Glutamatergic neuron (in vitro differentiated cells): ENCODE data around the gene SLC25A29. TPM values are rescaled to one million over a fixed set of nuclear protein-coding genes. Genes with fewer than 3 reads are reported as not detected.

Experiments
- DNase-seq: peaks from one replicate; pipeline ENCODE4 v3.0.0; 2022
- H3K27ac Mint-ChIP-seq: one replicate; pipeline ENCODE4 v1.8.0; 2020; ENCODE audit warnings: mild to moderate bottlenecking, mixed read lengths, inconsistent platforms; ENCODE audit not compliant: unreplicated experiment
- H3K27me3 Mint-ChIP-seq: one replicate; pipeline ENCODE4 v1.8.0; 2020; ENCODE audit warnings: mild to moderate bottlenecking, moderate library complexity, mixed read lengths, inconsistent platforms; ENCODE audit not compliant: unreplicated experiment
- H3K36me3 Mint-ChIP-seq: one replicate; pipeline ENCODE4 v1.8.0; 2020; ENCODE audit warnings: mild to moderate bottlenecking, mixed read lengths, inconsistent platforms; ENCODE audit not compliant: unreplicated experiment
- H3K4me1 Mint-ChIP-seq: one replicate; pipeline ENCODE4 v1.8.0; 2020; ENCODE audit warnings: mild to moderate bottlenecking, low read depth, mixed read lengths, inconsistent platforms; ENCODE audit not compliant: unreplicated experiment
- H3K4me3 Mint-ChIP-seq: one replicate; pipeline ENCODE4 v1.8.0; 2020; ENCODE audit warnings: mild to moderate bottlenecking, mixed read lengths, inconsistent platforms; ENCODE audit not compliant: unreplicated experiment
- H3K9me3 Mint-ChIP-seq: one replicate; pipeline ENCODE4 v1.8.0; 2020; ENCODE audit warnings: mild to moderate bottlenecking, moderate library complexity, mixed read lengths, inconsistent platforms; ENCODE audit not compliant: unreplicated experiment
- total RNA-seq: library from RNA; stranded (reverse); fragmentation: NEBNext Ultra II Directional; extraction: Animal tissue kit (Norgen Biotek cat#: 25700); gene quantifications from one replicate; pipeline ENCODE4 v1.2.1, GENCODE V29; 2021; ENCODE audit not compliant: unreplicated experiment
- TF ChIP-seq, protein P1 (sequence below): fragments of 200-600 bp; sonication (generic); IDR thresholded peaks from one replicate; pipeline ENCODE4 v1.5.0; 2021; ENCODE audit not compliant: partially characterized antibody, unreplicated experiment

SLC25A29 gene
- total RNA-seq, 1 donor from 2014 or later, result 409 TPM

DNA sequence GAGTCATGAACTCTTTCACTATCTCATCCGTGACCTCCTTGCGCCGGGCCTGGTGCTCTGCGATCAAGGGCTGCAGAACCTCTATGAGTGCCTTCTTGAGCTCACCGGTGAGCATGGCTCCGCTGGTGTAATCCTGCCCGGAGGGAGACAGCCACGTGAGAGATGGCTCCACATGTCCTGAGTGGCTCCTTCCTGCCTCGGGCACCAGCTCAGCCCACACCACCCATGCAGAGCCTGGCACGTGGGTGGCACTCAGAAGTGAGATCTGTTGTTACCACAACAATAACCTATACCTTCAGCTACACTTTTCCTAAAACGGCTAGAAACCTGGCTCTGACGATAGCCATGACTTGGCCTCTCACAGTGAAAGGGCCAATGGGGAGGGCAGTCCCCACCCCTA is 28.7 kb upstream of the SLC25A29 start:
- Mint-ChIP-seq H3K27ac (no peak overlapping the region), H3K4me1 (peaks cover 2% of the 10 kb centered on the region), H3K27me3 (no peaks in the 10 kb centered on the region), H3K9me3 (peaks cover 4% of the 10 kb centered on the region), H3K4me3 (no peak overlapping the region), H3K36me3 (no peaks in the 10 kb centered on the region)
- no peak for DNase-seq
- TF ChIP-seq, protein P1, sequence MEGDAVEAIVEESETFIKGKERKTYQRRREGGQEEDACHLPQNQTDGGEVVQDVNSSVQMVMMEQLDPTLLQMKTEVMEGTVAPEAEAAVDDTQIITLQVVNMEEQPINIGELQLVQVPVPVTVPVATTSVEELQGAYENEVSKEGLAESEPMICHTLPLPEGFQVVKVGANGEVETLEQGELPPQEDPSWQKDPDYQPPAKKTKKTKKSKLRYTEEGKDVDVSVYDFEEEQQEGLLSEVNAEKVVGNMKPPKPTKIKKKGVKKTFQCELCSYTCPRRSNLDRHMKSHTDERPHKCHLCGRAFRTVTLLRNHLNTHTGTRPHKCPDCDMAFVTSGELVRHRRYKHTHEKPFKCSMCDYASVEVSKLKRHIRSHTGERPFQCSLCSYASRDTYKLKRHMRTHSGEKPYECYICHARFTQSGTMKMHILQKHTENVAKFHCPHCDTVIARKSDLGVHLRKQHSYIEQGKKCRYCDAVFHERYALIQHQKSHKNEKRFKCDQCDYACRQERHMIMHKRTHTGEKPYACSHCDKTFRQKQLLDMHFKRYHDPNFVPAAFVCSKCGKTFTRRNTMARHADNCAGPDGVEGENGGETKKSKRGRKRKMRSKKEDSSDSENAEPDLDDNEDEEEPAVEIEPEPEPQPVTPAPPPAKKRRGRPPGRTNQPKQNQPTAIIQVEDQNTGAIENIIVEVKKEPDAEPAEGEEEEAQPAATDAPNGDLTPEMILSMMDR, result no peak

- TF ChIP-seq, protein P1, result no peak
- Mint-ChIP-seq H3K4me3 (no peak overlapping the region), H3K27ac (no peak overlapping the region), H3K9me3 (peaks cover 4% of the 10 kb centered on the region), H3K36me3 (no peaks in the 10 kb centered on the region), H3K4me1 (peaks cover 2% of the 10 kb centered on the region), H3K27me3 (no peaks in the 10 kb centered on the region)
- no peak for DNase-seq
Observed at GRCh38 chr14:100333827-100334226, 27.6 kb upstream of the SLC25A29 start.

DNA sequence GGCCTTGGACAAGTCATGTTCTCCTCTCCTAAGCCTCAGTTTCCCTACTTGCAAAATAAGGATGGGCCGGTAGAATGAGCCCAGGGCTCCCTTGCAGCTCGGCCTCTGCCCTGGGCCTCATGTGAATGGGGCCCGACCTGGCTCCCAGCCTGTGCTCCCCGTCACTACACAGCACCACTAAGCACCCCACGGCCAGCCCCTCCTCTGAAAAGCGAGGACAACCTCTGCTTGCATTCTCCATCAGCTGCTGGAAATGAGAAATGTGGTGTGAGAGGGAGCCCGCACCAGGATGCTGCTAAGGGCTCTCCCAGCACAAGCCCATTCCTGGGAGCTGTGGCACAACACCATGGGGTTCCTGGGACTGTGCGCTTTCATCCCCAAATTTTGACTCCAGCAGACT is 27.1 kb upstream of the SLC25A29 start:
- no peak overlapping the region for H3K4me3 Mint-ChIP-seq
- no peaks in the 10 kb centered on the region for H3K27me3 Mint-ChIP-seq

DNA sequence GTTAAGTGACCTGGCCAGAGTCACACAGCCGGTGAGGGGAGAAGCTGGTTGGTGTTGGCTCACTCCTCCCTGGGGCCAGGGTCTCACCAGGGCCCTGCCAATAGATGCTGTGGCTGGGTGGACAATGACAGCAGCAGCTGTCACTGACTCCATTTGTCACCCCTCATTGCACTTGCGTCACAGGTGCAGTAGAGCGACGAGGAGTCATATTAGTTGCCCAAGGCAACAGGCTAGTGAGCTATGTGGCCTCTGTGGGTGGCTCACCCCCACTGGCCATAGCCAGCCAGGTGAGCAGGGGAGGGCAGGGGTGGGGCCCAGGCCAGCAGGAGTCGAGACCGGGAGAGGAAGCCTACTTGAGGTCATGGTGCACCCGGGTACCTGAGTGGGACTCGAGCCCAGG is 26.6 kb upstream of the SLC25A29 start:
- no peaks in the 10 kb centered on the region for H3K36me3 Mint-ChIP-seq
- no peaks in the 10 kb centered on the region for H3K27me3 Mint-ChIP-seq
- H3K4me3 Mint-ChIP-seq, result no peak overlapping the region
- peaks cover 4% of the 10 kb centered on the region for H3K9me3 Mint-ChIP-seq
- DNase-seq, result no peak
- H3K4me1 Mint-ChIP-seq, result peaks cover 2% of the 10 kb centered on the region
- TF ChIP-seq, protein P1, result no peak
- no peak overlapping the region for H3K27ac Mint-ChIP-seq

More for the DNA sequence above, 27.1 kb upstream of the SLC25A29 start:
- Mint-ChIP-seq H3K4me1 (peaks cover 2% of the 10 kb centered on the region), H3K9me3 (peaks cover 4% of the 10 kb centered on the region), H3K27ac (no peak overlapping the region), H3K36me3 (no peaks in the 10 kb centered on the region)
- TF ChIP-seq, protein P1, result no peak
- DNase-seq, result no peak

GRCh38 chr14:100332071-100332639 is 25.9 kb upstream of the SLC25A29 start:
- H3K4me3 Mint-ChIP-seq, result no peak overlapping the region
- DNase-seq, result no peak
- no peak overlapping the region for H3K27ac Mint-ChIP-seq
- H3K36me3 Mint-ChIP-seq, result no peaks in the 10 kb centered on the region
- H3K27me3 Mint-ChIP-seq, result no peaks in the 10 kb centered on the region
- H3K4me1 Mint-ChIP-seq, result peaks cover 2% of the 10 kb centered on the region
- peaks cover 4% of the 10 kb centered on the region for H3K9me3 Mint-ChIP-seq
- TF ChIP-seq, protein P1, result no peak
